ENCODE results near the gene ZC3H14. TPM values are rescaled to one million over a fixed set of nuclear protein-coding genes. Genes with fewer than 3 reads are reported as not detected.

ZC3H14 gene
- total RNA-seq, 1 experiment from 2014 or later, result 90.6 TPM

DNA sequence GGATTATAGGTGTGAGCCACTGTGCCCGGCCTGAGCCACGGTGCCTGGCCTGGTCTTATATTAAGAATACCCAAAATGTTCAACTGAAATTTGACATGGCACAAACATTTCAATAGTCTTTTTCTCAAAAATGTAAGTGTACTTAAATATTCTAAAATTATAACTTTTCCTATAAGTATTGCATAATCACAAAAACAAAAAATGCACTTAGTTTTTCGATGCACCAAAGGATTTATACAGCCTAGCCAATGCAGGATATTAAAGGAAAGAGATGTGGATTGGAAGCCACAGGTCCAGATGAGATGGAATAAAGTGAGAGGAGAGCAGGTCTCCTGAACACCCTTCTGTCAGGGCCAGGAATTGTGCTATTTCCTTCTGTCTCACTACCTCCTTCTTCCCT is 62.8 kb downstream of the ZC3H14 start:
- Histone ChIP-seq H3K56ac (ENCODE audit: insufficient read length, low read depth, low read length) (no peak overlapping the region), H4K20me1 (ENCODE audit: control insufficient read depth, insufficient read depth, insufficient read length) (no peaks in the 10 kb centered on the region), H3K9me3 (ENCODE audit: control insufficient read depth, low read depth, low read length) (no peaks in the 10 kb centered on the region), H2BK5ac (ENCODE audit: insufficient read length, low read length) (no peak overlapping the region), H2BK12ac (ENCODE audit: insufficient read length, low read depth, low read length) (no peak overlapping the region), H3K23me2 (ENCODE audit: insufficient read length, low read depth, low read length, poor library complexity, severe bottlenecking) (no peaks in the 10 kb centered on the region), H3K18ac (ENCODE audit: insufficient read length, low read depth, low read length) (no peak overlapping the region), H3K4me1 (ENCODE audit: insufficient read depth, low read length) (no peaks in the 10 kb centered on the region), H4K91ac (ENCODE audit: insufficient read length, low read depth, low read length) (no peak overlapping the region), H2BK20ac (ENCODE audit: low read depth, low read length, poor library complexity, severe bottlenecking) (no peak overlapping the region), H3T11ph (ENCODE audit: low read length) (no peak overlapping the region), H4K5ac (ENCODE audit: insufficient read length, low read depth, low read length) (no peak overlapping the region), H3K79me2 (ENCODE audit: insufficient read depth, low read length) (no peaks in the 10 kb centered on the region), H3K9ac (ENCODE audit: extremely low read depth, insufficient read length, low read length) (no peak overlapping the region), H3K27me3 (ENCODE audit: insufficient read depth, low read length) (no peaks in the 10 kb centered on the region), H3K4ac (ENCODE audit: low read depth, low read length) (no peak overlapping the region), H3K27ac (ENCODE audit: insufficient read length, low read depth, low read length) (no peak overlapping the region), H3K4me2 (ENCODE audit: insufficient read depth, insufficient read length, low read length) (no peak overlapping the region), H2BK120ac (ENCODE audit: low read depth, low read length, poor library complexity, severe bottlenecking) (no peak overlapping the region), H2AK5ac (ENCODE audit: insufficient read length, low read length) (no peak overlapping the region), H2BK15ac (ENCODE audit: low read depth, low read length) (no peak overlapping the region), H2AFZ (ENCODE audit: low read length) (no peak overlapping the region), H3K23ac (ENCODE audit: insufficient read length, low read depth, low read length) (no peak overlapping the region), H4K8ac (replicated peaks; ENCODE audit: insufficient read length, low read depth, low read length) (no peak overlapping the region), H3K79me1 (ENCODE audit: insufficient read depth, low read depth, low read length, poor library complexity, severe bottlenecking) (no peaks in the 10 kb centered on the region), H3K14ac (ENCODE audit: insufficient read depth, low read length) (no peak overlapping the region)
- H3K4me1 Mint-ChIP-seq, result peaks cover 0 to 5% of the 10 kb centered on the region in 2 experiments; a peak in 2 of 4 replicates
- H3K27me3 Mint-ChIP-seq (ENCODE audit: low read depth), result no peaks in the 10 kb centered on the region
- WGBS (ENCODE audit: extremely low coverage, insufficient read length, low lambda C conversion rate), result no CpG with 5 or more reads among the region's 3 CpGs
- DNase-seq, result no peak
- 0 out of 7 replicates have a peak overlapping the region, but pooled peaks of 1 of the 3 experiments have one; percentile 70 for H3K27ac Mint-ChIP-seq
- no peaks in the 10 kb centered on the region for H3K36me3 Mint-ChIP-seq (ENCODE audit: insufficient read depth in 1 of 3, low read depth in 3 of 3)
- TF ChIP-seq, protein P1, sequence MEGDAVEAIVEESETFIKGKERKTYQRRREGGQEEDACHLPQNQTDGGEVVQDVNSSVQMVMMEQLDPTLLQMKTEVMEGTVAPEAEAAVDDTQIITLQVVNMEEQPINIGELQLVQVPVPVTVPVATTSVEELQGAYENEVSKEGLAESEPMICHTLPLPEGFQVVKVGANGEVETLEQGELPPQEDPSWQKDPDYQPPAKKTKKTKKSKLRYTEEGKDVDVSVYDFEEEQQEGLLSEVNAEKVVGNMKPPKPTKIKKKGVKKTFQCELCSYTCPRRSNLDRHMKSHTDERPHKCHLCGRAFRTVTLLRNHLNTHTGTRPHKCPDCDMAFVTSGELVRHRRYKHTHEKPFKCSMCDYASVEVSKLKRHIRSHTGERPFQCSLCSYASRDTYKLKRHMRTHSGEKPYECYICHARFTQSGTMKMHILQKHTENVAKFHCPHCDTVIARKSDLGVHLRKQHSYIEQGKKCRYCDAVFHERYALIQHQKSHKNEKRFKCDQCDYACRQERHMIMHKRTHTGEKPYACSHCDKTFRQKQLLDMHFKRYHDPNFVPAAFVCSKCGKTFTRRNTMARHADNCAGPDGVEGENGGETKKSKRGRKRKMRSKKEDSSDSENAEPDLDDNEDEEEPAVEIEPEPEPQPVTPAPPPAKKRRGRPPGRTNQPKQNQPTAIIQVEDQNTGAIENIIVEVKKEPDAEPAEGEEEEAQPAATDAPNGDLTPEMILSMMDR (conservative IDR thresholded peaks at IDR 0.05), result no peak
- H3K4me3 Mint-ChIP-seq, result no peak overlapping the region; a peak in 1 of 5 replicates
- no peaks in the 10 kb centered on the region for H3K9me3 Mint-ChIP-seq
